Glomerular visceral epithelial cell (primary cell): Measurements from ENCODE around the gene HMX1.

Source experiments
- DNase-seq: peaks from one replicate; pipeline ENCODE4 v3.0.0-alpha.2; 2016; ENCODE audit errors: extremely low spot score

Gene HMX1

DNA sequence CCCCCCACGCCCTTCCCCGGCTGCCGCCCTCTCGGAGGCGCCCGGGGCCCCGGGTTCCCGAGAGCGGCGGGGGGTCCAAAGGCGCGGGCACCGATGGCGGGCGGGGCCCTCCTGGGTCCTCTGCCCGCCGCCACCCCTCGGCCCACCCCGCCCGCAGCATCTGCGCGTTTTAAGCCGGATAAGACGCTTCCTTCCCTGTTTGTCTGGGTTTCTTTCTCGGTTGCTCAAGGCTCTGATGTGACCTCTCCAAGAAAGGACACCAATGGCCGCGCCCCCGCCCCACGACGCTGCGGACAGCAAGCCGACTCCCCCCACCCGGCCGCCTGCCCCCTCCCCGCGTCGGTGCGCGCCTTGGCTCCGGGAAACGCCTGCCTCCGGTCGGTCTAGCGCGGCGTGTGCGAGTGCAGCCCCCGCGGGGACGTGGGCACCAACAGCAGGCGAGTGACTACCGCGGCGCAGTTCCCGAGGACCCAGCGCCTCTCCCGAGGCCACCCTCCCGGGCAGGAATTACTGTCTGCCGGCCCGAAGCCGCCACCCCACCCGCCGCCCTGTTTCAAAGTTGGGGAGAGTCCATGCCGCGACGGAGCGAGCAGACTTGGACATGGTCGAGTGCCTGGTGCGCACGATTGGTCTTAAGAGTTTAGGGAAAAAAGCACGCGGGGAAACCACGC lies 21.1 kb upstream of the HMX1 start:
- DNase-seq: no peak

DNA sequence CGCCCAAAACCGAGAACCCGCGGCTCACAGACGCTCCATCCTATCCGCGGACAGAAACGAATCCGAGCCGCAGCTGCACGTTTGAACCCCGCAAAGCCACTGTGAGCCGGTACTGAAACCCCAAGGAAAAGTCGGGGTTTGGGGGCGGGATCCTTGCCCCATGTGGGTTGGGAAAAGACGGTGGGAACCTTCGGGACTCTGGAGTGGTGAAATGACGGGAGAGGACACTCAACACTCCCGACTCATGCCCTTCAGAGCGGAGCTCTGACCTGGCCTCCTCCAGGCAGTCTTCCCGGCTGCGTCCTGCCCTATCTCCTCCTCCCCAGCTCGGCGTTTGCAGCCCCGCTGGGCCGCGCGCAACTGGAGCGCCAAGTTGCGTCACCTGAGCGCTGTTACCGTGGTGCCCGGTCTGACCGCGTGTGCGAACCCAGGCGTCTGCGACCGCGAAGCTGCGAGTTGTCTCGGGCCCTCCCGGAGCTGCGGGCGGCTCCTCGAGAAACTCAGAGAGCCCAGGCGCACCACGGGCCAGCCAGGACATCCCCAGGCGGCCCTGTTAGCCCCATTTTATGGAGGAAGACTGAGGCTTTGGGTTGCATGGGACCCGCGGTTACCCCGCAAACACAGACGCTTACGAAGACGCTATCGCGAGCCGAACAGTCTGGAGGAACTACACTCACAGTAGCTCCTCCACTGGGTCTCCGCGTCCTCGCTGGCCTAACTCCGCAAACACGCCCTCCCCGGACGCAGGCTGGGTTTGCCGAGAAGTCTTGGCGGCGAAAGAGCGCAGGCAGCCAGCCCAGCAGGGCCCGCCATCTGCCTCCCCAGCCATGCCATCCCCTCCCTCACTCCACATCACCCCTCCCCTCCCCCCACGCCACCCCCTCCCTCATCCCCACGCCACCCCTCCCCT lies 20.3 kb upstream of the HMX1 start:
- DNase-seq: no peak

DNA sequence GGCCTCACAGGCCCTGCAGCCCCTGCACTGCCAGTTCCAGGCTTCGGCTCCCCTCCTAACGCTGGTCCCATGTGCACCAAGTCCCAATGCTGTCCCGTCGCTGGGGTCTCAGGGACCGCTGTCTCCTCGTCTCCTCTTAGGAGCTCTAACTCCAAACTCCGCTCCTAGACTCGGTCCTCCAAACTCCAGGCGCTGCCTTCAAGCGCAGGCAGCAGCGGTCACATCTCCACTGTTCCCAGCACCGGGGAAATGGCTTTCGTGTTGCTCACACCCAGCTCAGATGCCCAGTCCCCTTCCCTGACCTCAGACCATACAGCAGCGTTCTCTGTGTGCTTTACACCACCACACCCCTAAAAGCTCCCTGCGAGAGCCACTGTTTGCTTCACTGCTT lies 19.6 kb upstream of the HMX1 start:
- DNase-seq: no peak

DNA sequence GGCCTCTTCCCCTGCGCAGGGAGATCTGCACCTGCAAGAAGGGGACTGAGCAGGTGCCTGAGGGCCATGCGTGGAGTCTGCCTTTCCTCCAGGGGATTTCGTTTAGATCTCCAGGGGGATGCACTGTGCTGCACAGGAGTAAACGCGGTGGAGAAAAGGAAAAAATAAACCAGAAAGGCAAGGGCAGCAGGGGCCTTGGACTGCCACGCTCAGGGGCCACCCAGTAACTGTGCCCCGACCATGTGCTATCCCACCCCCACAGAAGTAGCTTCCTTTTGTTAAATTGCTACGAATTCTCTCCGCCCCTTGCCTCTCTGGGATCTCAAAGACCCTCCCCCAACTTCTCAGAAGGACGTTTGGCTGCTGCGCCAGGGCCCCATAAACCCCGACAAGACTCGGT lies 17.2 kb upstream of the HMX1 start:
- DNase-seq: no peak

DNA sequence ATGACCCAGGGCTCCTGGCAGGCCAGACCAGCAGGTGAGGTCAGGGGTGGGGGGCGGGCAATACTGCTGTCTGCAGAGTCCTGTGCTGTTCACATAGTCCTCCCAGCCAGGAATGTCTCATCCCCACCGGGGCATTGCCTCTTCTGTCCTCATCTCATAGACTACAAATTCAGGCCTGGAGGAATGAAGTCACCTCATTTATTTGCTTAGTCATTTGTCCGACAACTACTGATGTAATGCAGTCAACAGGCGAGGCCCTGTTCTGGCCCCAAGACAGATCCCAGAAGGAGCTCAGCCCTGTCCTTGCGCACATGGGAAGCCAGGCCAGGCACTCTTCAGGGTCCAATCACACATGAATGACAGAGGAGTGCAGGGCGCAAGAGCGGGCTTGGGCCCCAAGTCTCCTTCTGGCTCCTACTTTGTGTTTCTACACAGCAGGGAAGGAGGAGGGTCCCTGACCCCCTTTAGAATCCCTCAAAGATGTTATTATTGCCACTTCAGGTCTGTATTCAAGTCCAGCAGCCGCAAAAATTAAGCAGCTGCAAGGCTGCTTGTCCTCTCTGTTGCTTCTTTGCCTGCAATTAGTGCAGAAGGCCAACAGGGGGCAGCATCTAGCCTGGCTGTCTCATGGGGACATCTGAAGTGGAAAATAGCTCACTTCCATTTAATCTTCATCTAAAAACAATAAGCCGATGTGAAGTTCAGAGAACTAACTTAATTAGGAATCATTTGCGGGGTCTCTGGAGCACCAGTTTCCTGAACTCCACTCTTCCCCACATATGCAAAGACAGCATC lies 15.2 kb upstream of the HMX1 start:
- DNase-seq: no peak

DNA sequence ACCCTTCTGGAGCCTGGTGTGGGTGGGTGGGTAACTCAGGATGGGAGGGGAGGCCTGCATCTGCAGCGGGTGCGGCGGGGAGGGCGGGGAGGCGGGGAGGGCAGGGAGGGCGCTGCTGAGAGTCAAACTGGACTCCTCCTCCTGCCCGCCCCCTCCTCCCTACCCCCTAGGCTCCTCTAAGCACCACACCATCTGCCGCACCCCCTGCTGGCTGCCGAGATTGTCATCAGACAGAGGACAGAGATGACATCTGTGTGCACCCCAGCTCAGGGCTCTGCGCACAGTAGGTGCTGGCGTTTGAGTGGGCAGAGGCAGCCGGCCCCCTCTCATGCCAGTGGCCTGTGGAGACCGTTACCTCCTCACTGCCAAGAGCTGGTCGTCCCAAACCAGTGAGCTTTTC lies 10.6 kb upstream of the HMX1 start:
- DNase-seq: no peak

DNA sequence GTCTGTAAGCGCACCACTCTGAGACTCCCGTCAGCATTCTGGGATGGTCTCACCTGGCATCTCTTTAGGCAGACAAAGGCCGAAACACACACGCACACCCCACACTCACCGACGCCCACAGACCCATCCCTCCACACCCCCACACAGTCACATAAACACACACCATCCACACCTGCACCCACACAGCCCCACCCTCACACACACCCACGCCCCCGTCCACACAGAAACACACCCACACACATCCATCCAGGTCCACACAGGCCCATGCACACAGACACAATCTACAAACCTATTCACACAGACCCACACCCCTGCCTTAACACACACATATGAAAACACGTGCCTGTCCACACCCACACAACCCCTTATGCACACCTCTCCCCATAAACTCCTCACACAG lies 9.2 kb upstream of the HMX1 start:
- DNase-seq: no peak

DNA sequence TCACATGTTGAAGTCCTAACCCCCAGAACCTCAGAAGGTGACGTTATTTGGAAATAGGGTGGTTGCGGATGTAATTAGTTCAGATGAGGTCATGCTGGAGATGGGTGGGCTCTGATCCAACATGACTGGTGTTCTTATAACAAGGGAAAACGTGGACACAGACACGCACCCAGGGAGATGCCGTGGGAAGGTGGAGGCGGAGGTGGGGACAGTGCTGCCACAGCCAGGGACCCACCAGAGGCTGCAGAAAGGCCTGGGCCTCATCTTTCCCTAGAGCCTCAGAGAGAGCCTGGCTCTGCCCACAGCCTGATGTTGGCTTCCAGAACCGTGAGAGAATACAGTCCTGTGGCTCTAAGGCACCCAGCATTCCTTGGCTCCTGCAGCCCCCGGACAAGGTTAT lies 7.9 kb upstream of the HMX1 start:
- DNase-seq: no peak

DNA sequence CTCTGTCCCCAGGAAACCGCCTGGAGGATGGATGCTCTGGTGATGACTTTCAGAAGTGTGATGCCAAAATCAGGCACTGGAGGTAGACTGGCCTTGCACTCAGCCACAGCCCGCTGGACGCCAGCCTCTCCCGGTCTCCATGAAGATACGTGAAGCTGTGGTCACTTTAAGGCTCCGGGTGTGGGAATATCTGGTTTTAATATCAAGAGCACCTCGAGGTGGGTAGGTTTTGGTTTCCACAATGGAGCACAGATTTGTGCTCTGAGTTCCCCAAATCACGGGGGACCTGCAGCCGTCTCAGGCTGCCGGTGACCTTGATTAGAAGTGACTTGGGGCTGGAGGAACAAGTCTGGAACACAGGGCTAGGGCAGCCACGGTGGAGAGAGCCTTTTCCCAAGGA lies 6.8 kb upstream of the HMX1 start:
- no peak for DNase-seq

DNA sequence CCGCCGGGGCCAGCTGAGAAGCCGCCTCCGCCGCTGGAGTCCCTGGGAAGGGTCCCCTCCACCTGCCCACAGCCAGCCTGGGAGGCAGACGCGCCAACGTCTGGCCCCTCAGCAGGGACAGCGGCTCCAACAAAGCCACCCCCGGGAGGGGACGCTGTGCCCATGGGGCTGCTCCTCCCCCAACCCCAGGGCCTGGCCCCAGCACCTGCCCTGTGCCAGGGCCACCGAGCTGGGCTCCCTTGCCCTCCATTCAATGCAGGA lies 6.1 kb upstream of the HMX1 start:
- DNase-seq: no peak

DNA sequence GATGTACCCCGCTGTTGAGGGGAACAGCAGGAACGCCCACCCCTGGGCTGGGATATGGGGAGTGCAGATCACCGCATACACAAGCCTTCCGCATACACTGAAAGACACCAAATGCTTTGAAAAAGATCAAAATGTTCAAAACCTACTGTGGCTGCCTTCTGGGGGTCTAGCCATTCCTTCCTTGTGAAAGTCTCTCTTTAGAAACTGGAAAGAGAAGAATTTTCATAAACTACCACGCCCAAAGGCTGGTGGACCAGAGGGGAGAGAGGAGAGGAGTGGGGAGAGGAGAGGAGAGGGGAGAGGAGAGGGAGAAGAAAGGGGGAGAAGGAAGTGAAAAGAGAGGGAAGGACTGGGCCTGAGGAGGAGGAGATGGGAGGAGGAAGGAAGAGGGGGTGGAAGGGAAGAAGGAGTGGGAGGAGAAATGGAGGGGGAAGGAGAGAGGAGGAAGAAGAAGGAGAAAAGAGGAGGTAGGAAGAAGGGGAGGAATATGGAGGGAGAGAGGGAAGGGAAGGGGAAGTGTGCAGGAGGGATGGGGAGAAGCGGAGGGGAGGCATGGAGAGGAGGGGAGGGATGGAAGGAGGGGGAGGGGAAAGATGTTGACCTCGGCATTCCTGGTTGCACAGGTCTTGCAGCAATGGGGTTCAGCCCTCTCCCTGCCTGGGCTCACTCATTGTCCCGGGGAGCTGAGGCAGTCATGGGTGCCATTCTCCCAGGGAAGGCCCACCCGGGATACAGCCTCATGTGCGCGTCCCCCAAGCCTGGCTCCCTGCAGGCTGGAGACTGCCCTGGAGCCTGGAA lies 5.5 kb upstream of the HMX1 start:
- DNase-seq: no peak

DNA sequence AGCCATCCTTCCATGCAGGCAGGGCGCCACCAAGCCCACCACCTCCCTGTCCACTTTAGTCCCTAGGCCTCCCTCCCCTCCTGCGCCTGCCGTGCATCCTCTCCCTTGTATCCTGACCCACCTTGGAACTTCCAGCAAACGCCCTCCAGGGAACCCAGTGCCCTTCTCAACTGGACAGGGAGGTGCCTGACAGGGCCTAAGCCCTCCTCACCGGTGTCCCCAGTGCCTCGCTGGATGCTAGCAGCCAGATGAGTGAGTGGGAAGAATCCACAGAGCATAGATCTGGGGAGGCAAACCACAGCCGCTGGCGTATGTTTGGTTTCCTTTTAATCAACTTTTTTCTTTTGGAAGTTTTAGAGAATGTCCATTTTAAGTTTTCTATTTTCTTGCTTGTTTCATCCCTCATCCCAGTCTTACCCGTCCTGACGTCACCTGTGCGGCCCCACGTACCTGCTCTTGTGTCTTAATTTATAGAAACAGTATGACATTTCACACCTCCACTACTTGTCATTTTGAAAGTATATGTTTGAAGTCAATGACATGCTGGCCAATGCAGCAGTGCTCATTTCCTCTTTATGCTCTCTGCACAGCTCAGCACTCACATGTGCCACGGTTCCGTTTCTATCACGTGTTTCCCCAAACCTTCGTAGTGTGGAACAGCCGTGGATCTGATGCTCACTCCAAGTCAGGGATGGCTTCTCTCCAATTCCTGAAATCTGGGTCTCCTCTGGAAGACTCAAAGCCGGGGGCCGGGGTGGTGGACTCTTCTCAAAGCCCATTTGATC lies 3.4 kb upstream of the HMX1 start:
- DNase-seq: no peak

DNA sequence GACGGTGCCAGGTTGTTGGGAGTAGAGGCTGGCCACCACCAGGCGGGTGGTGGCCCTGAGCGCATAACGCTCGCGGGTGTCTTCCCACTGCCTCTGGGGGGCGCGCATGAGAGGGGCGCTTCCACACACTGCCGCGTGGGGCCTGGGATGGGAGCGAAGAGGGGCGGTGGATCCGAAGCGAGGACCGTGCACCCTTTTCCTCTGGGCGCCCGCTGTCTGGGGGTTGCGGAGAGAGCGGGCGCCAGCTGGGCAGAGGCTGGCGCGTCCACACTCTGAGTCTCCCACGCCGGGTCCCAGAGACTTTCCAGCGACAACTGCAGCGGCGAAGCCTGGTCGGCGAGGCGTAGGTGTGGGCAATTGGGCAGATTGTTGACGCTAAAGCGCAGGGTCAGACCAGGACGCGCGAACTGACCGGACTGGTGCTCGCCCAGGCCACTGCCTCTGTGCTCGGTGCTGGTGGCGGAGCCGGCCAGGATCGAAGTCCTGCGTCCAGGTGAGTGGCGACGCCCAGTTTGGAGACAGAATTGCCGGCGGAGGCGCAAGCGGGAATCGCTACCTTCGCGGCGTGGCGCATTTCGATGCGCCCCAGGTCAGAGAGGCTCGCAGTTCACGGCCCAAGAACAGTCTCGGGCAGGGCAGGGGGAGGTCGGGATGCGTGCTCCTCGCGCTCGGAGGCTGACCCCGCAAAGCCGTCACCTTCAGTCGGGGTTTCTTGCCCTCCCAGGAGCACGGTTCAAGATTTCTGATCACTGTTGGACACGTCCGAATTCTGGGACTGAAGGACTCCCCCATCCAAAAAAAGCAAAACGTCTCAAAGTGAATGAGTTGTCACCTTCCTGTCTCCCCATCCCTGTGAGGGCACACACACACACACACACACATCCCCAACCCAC lies 2.6 kb upstream of the HMX1 start:
- no peak for DNase-seq

DNA sequence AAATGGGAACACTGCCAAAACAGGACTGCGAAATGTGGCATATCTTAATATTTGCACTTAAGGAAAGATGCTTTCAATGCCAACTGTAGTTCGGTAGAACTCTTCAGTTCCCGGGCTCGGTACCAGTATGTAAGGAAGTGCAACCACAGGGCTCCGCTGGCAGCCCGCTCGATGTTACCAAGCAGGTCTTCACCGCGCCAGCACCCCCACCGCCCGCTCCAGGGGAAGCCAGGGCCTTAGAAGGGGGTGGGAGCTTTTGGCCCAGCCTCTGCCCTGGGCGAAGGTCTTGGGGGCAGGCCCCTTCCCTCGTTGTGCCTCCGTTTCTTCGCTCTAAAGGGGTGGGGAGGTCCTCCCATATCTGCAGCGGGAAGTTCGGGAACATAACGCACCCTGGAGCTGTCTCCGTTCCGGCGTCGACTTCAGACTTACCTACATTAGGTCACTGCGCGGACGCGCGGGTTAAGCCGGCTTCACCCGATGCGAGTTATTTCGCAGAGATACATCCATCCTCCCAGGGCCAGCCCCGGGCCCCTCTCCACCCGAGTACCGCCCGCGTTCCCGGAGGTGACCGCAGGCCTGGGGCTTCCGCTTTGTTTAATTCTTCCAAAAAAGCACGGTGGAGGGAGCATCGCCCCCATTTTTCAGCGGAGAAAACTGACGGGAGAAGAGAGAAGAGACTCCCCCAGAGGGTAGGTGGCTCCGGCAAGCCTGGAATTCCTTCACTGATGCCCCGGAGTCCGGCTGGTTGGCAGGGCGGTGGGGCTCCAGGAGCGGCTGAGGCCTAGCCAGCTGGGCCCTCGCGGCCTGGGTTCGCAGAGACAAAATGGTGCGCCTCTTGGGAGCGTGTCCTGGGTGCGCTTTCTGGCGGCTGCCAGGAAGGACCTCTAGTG lies 1.0 kb upstream of the HMX1 start:
- no peak for DNase-seq

DNA sequence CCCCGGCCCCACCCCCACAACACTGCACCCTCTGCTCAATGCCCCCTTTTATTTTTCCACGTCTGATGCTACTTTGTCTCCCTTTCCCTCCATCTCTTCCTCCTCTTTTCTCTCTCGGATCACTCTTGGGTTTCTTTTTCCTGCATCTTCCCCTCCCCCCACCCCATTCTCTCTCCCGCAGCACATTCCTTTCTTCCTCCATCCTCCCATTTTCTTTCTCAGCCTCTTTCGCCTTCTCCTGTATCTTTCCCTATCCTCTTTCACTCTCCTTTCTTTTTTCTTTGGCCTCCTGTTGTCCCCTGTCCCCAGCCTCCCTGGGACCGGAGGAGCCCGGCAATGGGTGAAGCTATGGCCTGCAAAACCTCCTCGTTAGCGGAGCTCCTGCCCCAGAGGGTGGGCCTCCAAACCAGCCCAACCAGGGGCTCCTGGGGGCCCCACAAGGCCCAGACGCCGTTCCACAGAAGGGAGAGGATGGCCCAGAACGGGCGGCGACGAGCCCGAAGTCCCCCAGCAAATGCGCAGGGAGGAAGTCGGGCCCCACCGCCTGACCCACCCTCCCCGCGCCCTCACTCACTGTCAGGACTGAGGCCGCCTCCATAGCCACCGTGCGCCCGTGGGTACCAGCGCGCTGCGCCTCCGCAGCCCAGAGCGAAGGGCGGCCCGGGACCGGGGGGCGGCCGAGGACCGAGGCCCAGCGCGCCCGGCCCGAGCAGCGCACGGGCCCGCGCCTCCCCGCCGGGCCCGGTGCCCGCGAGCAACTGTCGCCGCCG lies 807 bp downstream of the HMX1 start:
- no peak for DNase-seq

DNA sequence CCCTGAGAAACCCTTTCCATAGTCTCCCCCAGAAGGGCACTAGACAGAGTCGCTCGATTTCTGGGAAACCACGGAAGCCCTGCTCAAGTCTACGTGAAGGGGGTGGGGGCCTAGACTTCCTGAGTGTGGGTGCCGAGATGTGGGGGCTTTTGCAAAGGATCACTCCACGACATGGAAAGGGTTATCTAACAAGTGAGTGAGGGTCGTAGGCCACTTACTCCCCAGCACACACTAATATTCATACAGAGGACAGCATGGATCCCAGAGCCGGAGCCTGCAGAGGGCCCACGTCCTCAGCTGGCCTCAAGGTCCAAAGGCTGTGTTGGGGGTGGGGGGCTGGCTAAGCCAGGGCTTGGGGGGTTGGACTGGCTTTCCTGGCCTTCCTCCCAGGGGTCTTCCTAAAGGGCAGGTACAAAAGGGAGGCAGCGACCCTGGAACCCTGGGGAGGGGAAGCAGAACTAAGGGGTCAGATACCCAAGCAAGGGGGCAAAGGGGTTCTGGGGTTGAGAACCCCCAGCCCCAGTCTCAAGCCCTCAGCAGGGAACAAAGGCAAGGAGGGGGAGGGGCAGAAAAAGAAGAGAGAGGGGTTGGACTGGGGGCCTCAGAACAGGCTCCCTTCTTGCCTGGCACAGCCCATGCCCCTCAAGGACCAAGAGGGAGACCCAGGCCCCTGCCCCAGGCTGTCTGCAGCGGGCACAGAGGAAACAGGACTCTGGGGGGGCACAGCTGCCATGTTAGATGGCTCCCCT lies 1.6 kb downstream of the HMX1 start:
- no peak for DNase-seq

DNA sequence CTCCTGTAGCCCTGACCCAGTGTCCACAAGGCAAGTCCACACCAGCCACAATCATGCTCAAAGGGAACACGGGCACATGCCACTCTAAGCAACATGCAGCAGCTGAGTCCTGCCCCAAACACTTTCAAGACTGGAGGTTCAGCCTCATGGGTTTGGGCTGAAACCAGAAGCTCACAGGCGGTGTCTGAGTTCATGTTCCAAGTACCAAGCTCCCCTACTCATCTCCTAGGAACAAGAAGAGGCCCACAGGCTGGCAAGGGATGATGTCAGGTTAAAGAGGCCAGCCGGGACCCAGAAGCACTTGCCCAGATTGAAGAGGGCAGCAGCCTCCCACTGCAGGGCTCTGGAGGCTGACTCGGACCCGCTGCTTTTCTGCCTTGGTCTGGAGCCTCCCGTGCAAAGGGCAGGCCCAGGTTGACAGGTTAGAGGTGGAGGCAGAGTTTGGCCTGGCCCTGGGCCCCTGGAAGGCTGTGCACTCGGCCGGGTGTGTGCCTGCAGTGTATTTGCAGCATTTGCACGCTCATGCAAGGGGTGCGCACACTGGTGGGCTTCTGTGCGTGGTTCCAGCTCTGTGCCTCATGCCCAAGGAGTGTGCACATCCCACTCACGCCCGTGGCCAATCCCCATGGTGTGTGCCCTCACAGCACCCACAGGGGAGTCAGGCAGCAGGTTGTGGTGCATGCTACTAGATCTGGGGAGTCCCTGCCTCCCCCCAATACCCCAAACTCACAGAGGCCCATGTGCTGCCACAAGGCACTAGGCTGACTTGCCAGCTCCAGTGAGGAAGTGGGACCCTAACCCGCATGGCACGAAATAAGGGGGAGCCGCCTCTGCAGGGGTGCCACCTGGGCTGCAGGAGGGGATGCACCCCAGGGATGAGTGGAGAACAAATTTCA lies 2.4 kb downstream of the HMX1 start:
- DNase-seq: no peak
